RWPE1 (cell line): ENCODE results near the gene GDAP1L1.
"Not testable (repeated sequence)": the region's sequence is repeated elsewhere in the genome, so short reads cannot be mapped to it uniquely, and the experiment has no call there.

Experiments
- CTCF ChIA-PET: fragments of 350-600 bp; sonication (Branson Sonifier 250); formaldehyde crosslinking; extraction: SDS; loops from one replicate; lab custom pipeline; 2021; lab: Yijun Ruan, JAX
- POLR2A ChIA-PET: fragments of 400-600 bp; formaldehyde crosslinking; extraction: SDS; loops from one replicate; lab custom pipeline; 2020; ENCODE audit warnings: antibody characterized with exemption; ENCODE audit not compliant: low non-redundant PET; lab: Yijun Ruan, JAX
- DNase-seq: peaks from one replicate; pipeline ENCODE4 v3.0.0; 2012; ENCODE audit warnings: low spot score
- H3K27ac ChIP-seq: fragments of 450-650 bp; 2 replicates; pipeline ENCODE4 v1.5.1; 2017
- TF ChIP-seq, protein P1 (sequence below): fragments of 450-650 bp; conservative IDR thresholded peaks from 2 replicates; pipeline ENCODE4 v1.5.1; 2017; ENCODE audit warnings: low read depth, mild to moderate bottlenecking

Gene GDAP1L1

GRCh38 chr20:44231713-44232468, 15.2 kb upstream of the GDAP1L1 start:
- ChIA-PET POLR2A (interaction anchor here (0.5 kb wide), 1 partner anchor 175 kb away, joined by 3 read pairs; no protein-coding TSS in a partner anchor), CTCF (interaction anchor here (1.4 kb wide), 1 partner anchor 30 kb away, joined by 4 read pairs; no protein-coding TSS in a partner anchor)
- TF ChIP-seq, protein P1, sequence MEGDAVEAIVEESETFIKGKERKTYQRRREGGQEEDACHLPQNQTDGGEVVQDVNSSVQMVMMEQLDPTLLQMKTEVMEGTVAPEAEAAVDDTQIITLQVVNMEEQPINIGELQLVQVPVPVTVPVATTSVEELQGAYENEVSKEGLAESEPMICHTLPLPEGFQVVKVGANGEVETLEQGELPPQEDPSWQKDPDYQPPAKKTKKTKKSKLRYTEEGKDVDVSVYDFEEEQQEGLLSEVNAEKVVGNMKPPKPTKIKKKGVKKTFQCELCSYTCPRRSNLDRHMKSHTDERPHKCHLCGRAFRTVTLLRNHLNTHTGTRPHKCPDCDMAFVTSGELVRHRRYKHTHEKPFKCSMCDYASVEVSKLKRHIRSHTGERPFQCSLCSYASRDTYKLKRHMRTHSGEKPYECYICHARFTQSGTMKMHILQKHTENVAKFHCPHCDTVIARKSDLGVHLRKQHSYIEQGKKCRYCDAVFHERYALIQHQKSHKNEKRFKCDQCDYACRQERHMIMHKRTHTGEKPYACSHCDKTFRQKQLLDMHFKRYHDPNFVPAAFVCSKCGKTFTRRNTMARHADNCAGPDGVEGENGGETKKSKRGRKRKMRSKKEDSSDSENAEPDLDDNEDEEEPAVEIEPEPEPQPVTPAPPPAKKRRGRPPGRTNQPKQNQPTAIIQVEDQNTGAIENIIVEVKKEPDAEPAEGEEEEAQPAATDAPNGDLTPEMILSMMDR = no peak
- DNase-seq = no peak
- no peak overlapping the region for H3K27ac ChIP-seq

DNA sequence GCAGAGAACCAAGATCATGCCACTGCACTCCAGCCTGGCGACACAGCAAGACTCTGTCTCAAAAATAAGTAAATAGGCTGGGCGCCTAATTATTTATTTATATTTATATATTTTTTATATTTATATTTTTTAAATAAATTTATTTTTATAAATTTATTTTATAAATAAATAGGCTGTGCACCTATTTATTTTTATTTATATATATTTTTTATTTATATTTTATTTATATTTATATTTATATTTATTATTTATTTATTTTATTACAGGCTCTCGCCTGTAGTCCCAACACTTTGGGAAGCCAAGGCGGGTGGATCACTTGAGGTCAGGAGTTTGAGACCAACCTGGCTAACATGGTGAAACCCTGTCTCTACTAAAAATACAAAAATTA, 14.6 kb upstream of the GDAP1L1 start:
- DNase-seq, POLR2A ChIA-PET, H3K27ac ChIP-seq: not testable (repeated sequence)
- CTCF ChIA-PET = interaction anchor here (1.4 kb wide), 1 partner anchor 29 kb away, joined by 4 read pairs; no protein-coding TSS in a partner anchor

- POLR2A ChIA-PET = no interaction called here
- TF ChIP-seq, protein P1 = no peak
- DNase-seq = no peak
- CTCF ChIA-PET = interaction anchor here (0.6 to 0.9 kb wide), 4 partner anchors 43 to 188 kb away, joined by 3 to 5 read pairs (median 4); no protein-coding TSS in a partner anchor
- no peak overlapping the region for H3K27ac ChIP-seq
These were observed 13.6 kb upstream of the GDAP1L1 start for GRCh38 chr20:44233436-44234016.

- H3K27ac ChIP-seq = no peak overlapping the region
- POLR2A ChIA-PET = no interaction called here
- TF ChIP-seq, protein P1 = no peak
- CTCF ChIA-PET = interaction anchor here (0.7 kb wide), 1 partner anchor 183 kb away, joined by 4 read pairs; no protein-coding TSS in a partner anchor
- DNase-seq = no peak
These were observed 12.4 kb upstream of the GDAP1L1 start for GRCh38 chr20:44234566-44235317.

DNA sequence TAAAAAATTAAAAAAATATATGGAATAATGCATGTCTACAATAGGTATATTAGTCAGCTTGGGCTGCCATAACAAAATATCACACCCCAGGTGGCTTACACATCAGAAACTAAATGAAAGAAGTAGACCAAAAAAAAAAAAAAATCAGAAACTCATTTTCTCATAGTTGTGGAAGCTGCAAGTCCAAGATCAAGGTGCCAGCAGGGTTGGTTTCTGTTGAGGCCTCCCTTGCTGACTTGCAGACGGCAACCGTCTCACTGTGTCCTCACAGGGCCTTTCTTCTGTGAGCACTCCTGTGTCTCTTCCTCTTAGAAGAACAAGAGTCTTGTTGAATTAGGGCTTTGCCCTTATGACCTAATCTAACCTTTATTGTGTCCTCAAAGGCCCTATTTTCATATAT, 11.4 kb upstream of the GDAP1L1 start:
- ChIA-PET POLR2A (no interaction called here), CTCF (interaction anchor here (0.6 to 1.5 kb wide), 4 partner anchors 18 to 815 kb away, joined by 4 to 8 read pairs (median 4); partner anchors contain the start of gene FITM2)
- no peak overlapping the region for H3K27ac ChIP-seq
- no peak for DNase-seq
- TF ChIP-seq, protein P1 = no peak

DNA sequence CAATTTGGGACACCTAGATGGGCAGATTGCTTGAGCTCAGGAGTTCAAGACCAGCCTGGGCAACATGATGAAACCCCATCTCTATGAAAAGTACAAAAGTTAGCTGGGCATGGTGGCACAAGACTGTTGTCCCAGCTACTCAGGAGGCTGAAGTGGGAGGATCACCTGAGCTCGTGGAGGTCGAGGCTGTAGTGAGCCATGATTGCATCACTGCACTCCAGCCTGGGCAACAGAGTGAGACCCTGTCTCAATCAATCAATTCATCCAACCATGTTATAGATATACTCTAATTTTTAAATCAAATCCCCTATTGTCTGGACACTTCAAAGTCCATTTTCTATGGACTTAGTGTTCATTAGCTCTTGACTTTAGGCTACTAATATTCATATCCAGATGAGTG, 10.3 kb upstream of the GDAP1L1 start:
- ChIA-PET CTCF (interaction anchor here (0.5 to 1.5 kb wide), 7 partner anchors 17 to 510 kb away, joined by 3 to 6 read pairs (median 4); partner anchors contain the start of gene FITM2), POLR2A (interaction anchor here (0.7 kb wide), 1 partner anchor 1518 kb away, joined by 5 read pairs; no protein-coding TSS in a partner anchor)
- DNase-seq, H3K27ac ChIP-seq: not testable (repeated sequence)

DNA sequence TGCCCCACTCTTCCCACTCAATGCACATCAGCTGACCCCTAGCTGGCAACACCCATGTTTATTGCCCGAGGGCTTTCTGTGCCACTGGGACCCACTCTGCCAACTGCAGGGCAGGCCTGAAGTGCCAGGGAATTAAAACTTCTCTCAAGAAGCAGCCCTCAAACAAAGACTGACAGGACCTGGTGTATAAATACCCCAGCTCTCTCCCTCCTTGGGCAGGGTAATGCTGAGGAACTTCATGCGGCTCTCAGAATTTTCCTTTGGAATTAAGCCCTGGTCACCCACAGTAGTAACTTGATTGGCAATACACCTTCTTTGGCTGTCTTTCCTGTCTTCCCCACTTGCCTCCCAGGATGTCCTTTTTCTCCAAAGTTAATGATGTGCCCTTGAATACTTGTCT, 5.3 kb upstream of the GDAP1L1 start:
- TF ChIP-seq, protein P1 = no peak
- POLR2A ChIA-PET = no interaction called here
- no peak for DNase-seq
- CTCF ChIA-PET = no interaction called here
- no peak overlapping the region for H3K27ac ChIP-seq
